GM21447 (cell line): Measurements from ENCODE around the gene ZSCAN1.
"Not testable (repeated sequence)": the region's sequence is repeated elsewhere in the genome, so short reads cannot be mapped to it uniquely, and the experiment has no call there.

Experiments
- ATAC-seq: cut with Tn5 transposase; IDR thresholded peaks from one replicate; pipeline ENCODE4 v1.9.1; 2021; ENCODE audit not compliant: unreplicated experiment

Gene ZSCAN1

GRCh38 chr19:58033741-58034476 lies at the start of gene ZSCAN1:
Gene ZSCAN1 (plus strand): TSS chr19:58034025. CDS start chr19:58037837, 3,812 bp downstream.
- no peak for ATAC-seq

- ATAC-seq: no peak
Measured at GRCh38 chr19:57992841-57993240, 41.0 kb upstream of the ZSCAN1 start.

GRCh38 chr19:58000677-58001076 lies 33.1 kb upstream of the ZSCAN1 start:
- ATAC-seq: no peak

- no peak for ATAC-seq
Measured at GRCh38 chr19:58001895-58002369, 31.9 kb upstream of the ZSCAN1 start.

GRCh38 chr19:58002384-58003173 lies 31.2 kb upstream of the ZSCAN1 start, which contains the start of gene ZNF606:
Gene ZNF606 (minus strand): TSS chr19:58002820. CDS start chr19:58001319, 1,501 bp downstream.
- ATAC-seq: peak; percentile 96

- ATAC-seq: no peak
Measured at GRCh38 chr19:58003174-58003828, 30.5 kb upstream of the ZSCAN1 start.

- ATAC-seq: no peak
Measured at GRCh38 chr19:58007285-58007684, 26.5 kb upstream of the ZSCAN1 start.

GRCh38 chr19:58008877-58009276 lies 24.9 kb upstream of the ZSCAN1 start:
- not testable (repeated sequence) for ATAC-seq

- no peak for ATAC-seq
Measured at GRCh38 chr19:58009301-58009665, 24.5 kb upstream of the ZSCAN1 start.

- ATAC-seq: no peak
Measured at GRCh38 chr19:58009666-58010301, 24.0 kb upstream of the ZSCAN1 start.

- no peak for ATAC-seq
Measured at GRCh38 chr19:58010507-58010906, 23.3 kb upstream of the ZSCAN1 start.

- ATAC-seq: no peak
Measured at GRCh38 chr19:58014141-58014540, 19.7 kb upstream of the ZSCAN1 start.

GRCh38 chr19:58020129-58020528 lies 13.7 kb upstream of the ZSCAN1 start:
- no peak for ATAC-seq

- no peak for ATAC-seq
Measured at GRCh38 chr19:58021541-58022282, 12.1 kb upstream of the ZSCAN1 start.

GRCh38 chr19:58022283-58022660 lies 11.6 kb upstream of the ZSCAN1 start:
- ATAC-seq: no peak

GRCh38 chr19:58024661-58025060 lies 9.2 kb upstream of the ZSCAN1 start:
- no peak for ATAC-seq

GRCh38 chr19:58034477-58034793 lies 610 bp downstream of the ZSCAN1 start:
- no peak for ATAC-seq

- ATAC-seq: no peak
Measured at GRCh38 chr19:58035863-58036262, 2.0 kb downstream of the ZSCAN1 start.

GRCh38 chr19:58037927-58038687 lies 4.3 kb downstream of the ZSCAN1 start:
- no peak for ATAC-seq

GRCh38 chr19:58038688-58039204 lies 4.9 kb downstream of the ZSCAN1 start:
- ATAC-seq: no peak
